ENCODE measurements around the gene ROBO4. TPM values are rescaled to one million over a fixed set of nuclear protein-coding genes. Genes with fewer than 3 reads are reported as not detected.

Gene ROBO4
- total RNA-seq, 1 donor from 2014 or later = not detected

- no peak overlapping the region for H3K4me3 Mint-ChIP-seq
- no peaks in the 10 kb centered on the region for H3K36me3 Mint-ChIP-seq (ENCODE audit: low read depth)
- no peak for DNase-seq (ENCODE audit: low spot score)
- no peaks in the 10 kb centered on the region for H3K9me3 Mint-ChIP-seq
- peaks cover 18% of the 10 kb centered on the region for H3K27me3 Mint-ChIP-seq (ENCODE audit: insufficient read depth)
- intact Hi-C loops (cut with micrococcal nuclease) = loop anchor here (10.0 kb wide), 1 partner anchor 265 kb away; no protein-coding TSS in a partner anchor
- H3K27ac Mint-ChIP-seq = no peak overlapping the region
- peaks cover 12% of the 10 kb centered on the region for H3K4me1 Mint-ChIP-seq (ENCODE audit: low read depth)
These were observed 18.0 kb downstream of the ROBO4 start for GRCh38 chr11:124879493-124880289.

GRCh38 chr11:124878759-124879492, 18.7 kb downstream of the ROBO4 start:
- intact Hi-C loops (cut with micrococcal nuclease) = loop anchor here (10.0 kb wide), 1 partner anchor 266 kb away; no protein-coding TSS in a partner anchor
- Mint-ChIP-seq H3K4me3 (no peak overlapping the region), H3K27ac (no peak overlapping the region), H3K27me3 (ENCODE audit: insufficient read depth) (peaks cover 26% of the 10 kb centered on the region), H3K36me3 (ENCODE audit: low read depth) (no peaks in the 10 kb centered on the region), H3K9me3 (no peaks in the 10 kb centered on the region), H3K4me1 (ENCODE audit: low read depth) (peaks cover 12% of the 10 kb centered on the region)
- no peak for DNase-seq (ENCODE audit: low spot score)

GRCh38 chr11:124877910-124878758, 19.5 kb downstream of the ROBO4 start:
- H3K4me3 Mint-ChIP-seq = peak overlapping the region; percentile 81
- no peak overlapping the region for H3K27ac Mint-ChIP-seq
- no peak for DNase-seq (ENCODE audit: low spot score)
- intact Hi-C loops (cut with micrococcal nuclease) = loop anchor here (2.0 to 10.0 kb wide), 2 partner anchors 77 to 267 kb away; partner anchors contain the start of gene MSANTD2
- H3K4me1 Mint-ChIP-seq (ENCODE audit: low read depth) = peaks cover 12% of the 10 kb centered on the region
- no peaks in the 10 kb centered on the region for H3K9me3 Mint-ChIP-seq
- H3K27me3 Mint-ChIP-seq (ENCODE audit: insufficient read depth) = peaks cover 34% of the 10 kb centered on the region
- H3K36me3 Mint-ChIP-seq (ENCODE audit: low read depth) = no peaks in the 10 kb centered on the region

- Mint-ChIP-seq H3K9me3 (no peaks in the 10 kb centered on the region), H3K27ac (no peak overlapping the region)
These were observed 20.1 kb downstream of the ROBO4 start for GRCh38 chr11:124877631-124877909.

GRCh38 chr11:124876818-124877630, 20.6 kb downstream of the ROBO4 start:
- Mint-ChIP-seq H3K9me3 (no peaks in the 10 kb centered on the region), H3K4me1 (ENCODE audit: low read depth) (peaks cover 12% of the 10 kb centered on the region), H3K4me3 (peak overlapping the region; percentile 81), H3K36me3 (ENCODE audit: low read depth) (no peaks in the 10 kb centered on the region), H3K27ac (peak overlapping the region; percentile 36), H3K27me3 (ENCODE audit: insufficient read depth) (peaks cover 39% of the 10 kb centered on the region)
- DNase-seq (ENCODE audit: low spot score) = no peak
- intact Hi-C loops (cut with micrococcal nuclease) = loop anchor here (1.0 to 10.0 kb wide), 9 partner anchors 40 to 268 kb away; partner anchors contain the start of genes CCDC15, MSANTD2, SIAE and SPA17

More at GRCh38 chr11:124877631-124877909, 20.1 kb downstream of the ROBO4 start:
- intact Hi-C loops (cut with micrococcal nuclease) = loop anchor here (2.0 to 10.0 kb wide), 2 partner anchors 77 to 267 kb away; partner anchors contain the start of gene MSANTD2
- H3K36me3 Mint-ChIP-seq (ENCODE audit: low read depth) = no peaks in the 10 kb centered on the region
- H3K4me3 Mint-ChIP-seq = peak overlapping the region; percentile 81
- H3K27me3 Mint-ChIP-seq (ENCODE audit: insufficient read depth) = peaks cover 37% of the 10 kb centered on the region
- no peak for DNase-seq (ENCODE audit: low spot score)
- peaks cover 12% of the 10 kb centered on the region for H3K4me1 Mint-ChIP-seq (ENCODE audit: low read depth)

- H3K36me3 Mint-ChIP-seq (ENCODE audit: low read depth) = no peaks in the 10 kb centered on the region
- peak overlapping the region; percentile 81 for H3K4me3 Mint-ChIP-seq
- no peaks in the 10 kb centered on the region for H3K9me3 Mint-ChIP-seq
- H3K27me3 Mint-ChIP-seq (ENCODE audit: insufficient read depth) = peaks cover 46% of the 10 kb centered on the region
- peak overlapping the region; percentile 72 for H3K27ac Mint-ChIP-seq
- intact Hi-C loops (cut with micrococcal nuclease) = loop anchor here (1.0 to 10.0 kb wide), 9 partner anchors 39 to 269 kb away; partner anchors contain the start of genes CCDC15, MSANTD2, SIAE and SPA17
- H3K4me1 Mint-ChIP-seq (ENCODE audit: low read depth) = peaks cover 12% of the 10 kb centered on the region
- DNase-seq (ENCODE audit: low spot score) = peak; percentile 73
These were observed 21.5 kb downstream of the ROBO4 start for GRCh38 chr11:124875943-124876817.

GRCh38 chr11:124875401-124875800, 22.3 kb downstream of the ROBO4 start:
- Mint-ChIP-seq H3K27me3 (ENCODE audit: insufficient read depth) (peaks cover 52% of the 10 kb centered on the region), H3K27ac (peak overlapping the region; percentile 47)

GRCh38 chr11:124874571-124875255, 23.0 kb downstream of the ROBO4 start:
- peak overlapping the region; percentile 43 for H3K4me3 Mint-ChIP-seq
- peaks cover 57% of the 10 kb centered on the region for H3K27me3 Mint-ChIP-seq (ENCODE audit: insufficient read depth)
- peaks cover 12% of the 10 kb centered on the region for H3K4me1 Mint-ChIP-seq (ENCODE audit: low read depth)
- H3K36me3 Mint-ChIP-seq (ENCODE audit: low read depth) = no peaks in the 10 kb centered on the region
- intact Hi-C loops (cut with micrococcal nuclease) = loop anchor here (10.0 kb wide), 1 partner anchor 270 kb away; no protein-coding TSS in a partner anchor
- no peak for DNase-seq (ENCODE audit: low spot score)
- H3K9me3 Mint-ChIP-seq = no peaks in the 10 kb centered on the region
- no peak overlapping the region for H3K27ac Mint-ChIP-seq

More at GRCh38 chr11:124875401-124875800, 22.3 kb downstream of the ROBO4 start:
- DNase-seq (ENCODE audit: low spot score) = no peak
- peaks cover 12% of the 10 kb centered on the region for H3K4me1 Mint-ChIP-seq (ENCODE audit: low read depth)
- H3K4me3 Mint-ChIP-seq = peak overlapping the region; percentile 76
- H3K9me3 Mint-ChIP-seq = no peaks in the 10 kb centered on the region
- intact Hi-C loops (cut with micrococcal nuclease) = loop anchor here (10.0 kb wide), 1 partner anchor 269 kb away; no protein-coding TSS in a partner anchor
- no peaks in the 10 kb centered on the region for H3K36me3 Mint-ChIP-seq (ENCODE audit: low read depth)

- no peak for DNase-seq (ENCODE audit: low spot score)
- peaks cover 12% of the 10 kb centered on the region for H3K4me1 Mint-ChIP-seq (ENCODE audit: low read depth)
- H3K9me3 Mint-ChIP-seq = no peaks in the 10 kb centered on the region
- H3K27ac Mint-ChIP-seq = no peak overlapping the region
- H3K4me3 Mint-ChIP-seq = no peak overlapping the region
- intact Hi-C loops (cut with micrococcal nuclease) = loop anchor here (10.0 kb wide), 1 partner anchor 271 kb away; no protein-coding TSS in a partner anchor
- no peaks in the 10 kb centered on the region for H3K36me3 Mint-ChIP-seq (ENCODE audit: low read depth)
- peaks cover 63% of the 10 kb centered on the region for H3K27me3 Mint-ChIP-seq (ENCODE audit: insufficient read depth)
These were observed 23.7 kb downstream of the ROBO4 start for GRCh38 chr11:124873951-124874350.

- intact Hi-C loops (cut with micrococcal nuclease) = loop anchor here (10.0 kb wide), 1 partner anchor 272 kb away; no protein-coding TSS in a partner anchor
- Mint-ChIP-seq H3K27ac (no peak overlapping the region), H3K9me3 (no peaks in the 10 kb centered on the region), H3K4me3 (no peak overlapping the region), H3K4me1 (ENCODE audit: low read depth) (peaks cover 12% of the 10 kb centered on the region), H3K27me3 (ENCODE audit: insufficient read depth) (peaks cover 76% of the 10 kb centered on the region), H3K36me3 (ENCODE audit: low read depth) (no peaks in the 10 kb centered on the region)
- DNase-seq (ENCODE audit: low spot score) = no peak
These were observed 24.9 kb downstream of the ROBO4 start for GRCh38 chr11:124872741-124873140.

Measured in activated T-helper 1 cell treated with anti-CD3 and anti-CD28 coated beads, Interleukin-12 subunit alpha, Interleukin-12 subunit beta, Interleukin-2, Interleukin-4 antibody, amounts not matched to agents 30 ng/mL and 10 ng/mL and 1 ng/mL, durations not matched to agents 14 hours and 24 hours and 36 hours (primary cell).